ENCODE data around the gene RPTOR.

The RPTOR gene

DNA sequence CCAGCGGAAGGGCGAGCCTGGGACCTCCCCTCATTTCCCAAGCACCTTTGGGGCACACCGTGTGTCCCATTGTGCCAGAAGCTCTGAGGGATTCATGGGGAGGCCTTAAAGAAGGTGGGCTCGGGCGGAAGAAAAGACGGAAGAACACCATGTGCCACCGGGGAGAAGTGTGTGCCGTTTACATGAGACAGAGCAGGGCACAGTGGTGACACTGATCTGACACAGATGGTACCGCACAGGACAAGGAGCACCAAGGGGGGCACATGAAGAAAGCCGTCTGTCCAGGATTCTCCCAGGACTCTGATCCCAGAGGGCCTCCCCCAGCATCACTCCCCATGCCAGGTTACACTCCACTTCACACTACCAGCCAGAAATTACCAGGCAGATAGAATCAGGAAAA lies 318.3 kb downstream of the RPTOR start:
- H3K4me3 ChIP-seq (ENCODE audit: low read depth, low read length): no peak overlapping the region
- TF ChIP-seq, protein P1, sequence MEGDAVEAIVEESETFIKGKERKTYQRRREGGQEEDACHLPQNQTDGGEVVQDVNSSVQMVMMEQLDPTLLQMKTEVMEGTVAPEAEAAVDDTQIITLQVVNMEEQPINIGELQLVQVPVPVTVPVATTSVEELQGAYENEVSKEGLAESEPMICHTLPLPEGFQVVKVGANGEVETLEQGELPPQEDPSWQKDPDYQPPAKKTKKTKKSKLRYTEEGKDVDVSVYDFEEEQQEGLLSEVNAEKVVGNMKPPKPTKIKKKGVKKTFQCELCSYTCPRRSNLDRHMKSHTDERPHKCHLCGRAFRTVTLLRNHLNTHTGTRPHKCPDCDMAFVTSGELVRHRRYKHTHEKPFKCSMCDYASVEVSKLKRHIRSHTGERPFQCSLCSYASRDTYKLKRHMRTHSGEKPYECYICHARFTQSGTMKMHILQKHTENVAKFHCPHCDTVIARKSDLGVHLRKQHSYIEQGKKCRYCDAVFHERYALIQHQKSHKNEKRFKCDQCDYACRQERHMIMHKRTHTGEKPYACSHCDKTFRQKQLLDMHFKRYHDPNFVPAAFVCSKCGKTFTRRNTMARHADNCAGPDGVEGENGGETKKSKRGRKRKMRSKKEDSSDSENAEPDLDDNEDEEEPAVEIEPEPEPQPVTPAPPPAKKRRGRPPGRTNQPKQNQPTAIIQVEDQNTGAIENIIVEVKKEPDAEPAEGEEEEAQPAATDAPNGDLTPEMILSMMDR (IDR thresholded peaks at IDR 0.05; ENCODE audit: insufficient read depth, low read depth, low read length, missing control alignments): no peak
- DNase-seq (ENCODE audit: low read depth): no peak

DNA sequence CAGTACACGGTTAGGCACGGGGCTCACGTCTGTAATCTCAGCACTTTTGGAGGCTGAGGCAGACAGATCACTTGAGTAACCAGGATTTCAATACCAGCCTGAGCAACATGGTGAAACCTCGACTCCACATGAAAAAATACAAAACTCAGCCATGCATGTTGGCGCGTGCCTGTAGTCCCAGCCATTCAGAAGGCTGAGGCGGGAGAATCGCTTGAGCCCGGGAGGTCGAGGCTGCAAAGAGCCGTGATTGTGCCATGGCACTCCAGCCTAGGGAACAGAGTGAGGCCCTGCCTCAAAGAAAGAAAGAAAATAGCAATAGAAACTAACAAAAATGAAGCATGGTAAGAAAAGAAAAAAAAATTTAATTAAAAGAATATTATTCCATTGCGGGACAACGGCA lies 319.0 kb downstream of the RPTOR start:
- DNase-seq (ENCODE audit: low read depth): no peak
- H3K4me3 ChIP-seq (ENCODE audit: low read depth, low read length): no peak overlapping the region
- TF ChIP-seq, protein P1 (IDR thresholded peaks at IDR 0.05; ENCODE audit: insufficient read depth, low read depth, low read length, missing control alignments): no peak

DNA sequence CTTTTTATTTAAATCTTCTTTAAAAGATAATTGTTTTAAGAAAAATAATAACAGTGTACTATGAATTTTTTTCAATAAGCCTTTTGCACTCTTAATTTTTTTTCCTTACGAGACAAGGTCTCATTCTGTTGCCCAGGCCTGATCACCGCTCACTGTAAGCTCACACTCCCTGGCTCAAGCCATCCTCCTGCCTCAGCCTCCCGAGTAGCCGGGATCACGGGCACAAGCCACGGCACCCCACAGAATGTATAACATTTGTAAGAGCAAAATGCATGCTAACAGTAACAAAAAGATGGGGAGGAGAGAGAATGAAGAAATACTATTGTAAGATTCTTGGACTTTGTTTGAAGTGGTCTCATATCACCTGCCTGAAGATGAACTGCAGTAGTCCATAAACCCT lies 320.1 kb downstream of the RPTOR start:
- TF ChIP-seq, protein P1 (IDR thresholded peaks at IDR 0.05; ENCODE audit: insufficient read depth, low read depth, low read length, missing control alignments): no peak
- DNase-seq (ENCODE audit: low read depth): no peak
- H3K4me3 ChIP-seq (ENCODE audit: low read depth, low read length): no peak overlapping the region

DNA sequence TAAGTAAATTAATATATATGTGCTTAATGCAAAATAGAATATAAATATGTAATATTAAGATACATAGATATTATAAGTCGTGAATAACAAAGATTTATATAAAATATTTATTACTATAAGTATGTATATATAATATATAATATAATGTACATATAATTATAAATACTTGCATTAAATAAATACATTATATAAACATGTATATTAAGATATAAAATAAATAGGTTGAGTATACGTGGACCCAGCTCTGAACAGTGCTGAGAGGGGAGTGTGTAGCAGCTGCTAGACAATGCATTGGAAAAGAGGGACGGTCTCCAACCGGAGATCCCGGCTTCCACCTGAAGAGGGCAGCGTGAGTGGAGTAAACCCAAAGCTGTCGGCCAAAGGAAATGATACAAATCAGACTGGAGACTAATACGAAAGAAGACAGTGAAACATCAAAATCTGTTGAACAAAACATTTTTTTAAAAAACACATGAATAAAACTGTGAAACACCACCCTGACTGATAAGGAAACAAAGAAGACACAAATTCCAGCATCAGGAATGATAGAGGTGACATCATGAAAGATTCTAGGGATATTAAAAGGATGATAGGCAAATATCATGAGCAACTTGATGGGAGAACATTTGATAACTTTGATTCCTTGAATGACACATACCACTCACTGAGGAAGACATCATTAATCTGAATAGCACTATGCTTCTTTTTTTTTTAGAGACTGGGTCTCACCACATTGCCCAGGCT lies 321.6 kb downstream of the RPTOR start:
- H3K4me3 ChIP-seq (ENCODE audit: low read depth, low read length): no peak overlapping the region
- TF ChIP-seq, protein P1 (IDR thresholded peaks at IDR 0.05; ENCODE audit: insufficient read depth, low read depth, low read length, missing control alignments): peak; percentile 57
- DNase-seq (ENCODE audit: low read depth): peak; percentile 70

DNA sequence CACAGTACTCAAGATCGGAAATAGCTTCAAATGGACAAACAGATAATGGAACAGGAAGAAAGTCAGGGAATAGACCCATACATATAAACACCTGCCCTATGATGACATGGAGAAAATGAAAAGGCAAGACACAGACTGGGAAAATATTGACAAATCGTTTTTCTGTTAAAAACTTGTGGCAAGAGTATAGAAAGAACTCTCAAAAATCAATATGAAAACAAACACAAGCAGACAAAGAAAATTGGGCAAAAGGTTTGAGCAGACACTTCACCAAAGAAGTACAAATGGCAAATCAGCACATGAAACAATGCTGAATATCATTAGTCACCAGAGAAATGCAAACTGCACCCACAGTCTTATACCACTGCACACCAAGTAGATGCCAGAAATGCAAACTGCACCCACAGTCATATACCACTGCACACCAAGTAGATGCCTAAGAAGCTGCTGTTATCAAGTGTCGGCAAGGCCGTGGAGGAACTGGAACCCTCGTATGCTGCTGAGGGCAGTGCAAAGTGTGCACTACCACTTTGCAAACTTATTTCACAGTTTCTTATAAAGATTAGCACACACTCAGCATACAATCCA lies 323.5 kb downstream of the RPTOR start:
- no peak overlapping the region for H3K4me3 ChIP-seq (ENCODE audit: low read depth, low read length)
- TF ChIP-seq, protein P1 (IDR thresholded peaks at IDR 0.05; ENCODE audit: insufficient read depth, low read depth, low read length, missing control alignments): no peak
- DNase-seq (ENCODE audit: low read depth): peak; percentile 21

DNA sequence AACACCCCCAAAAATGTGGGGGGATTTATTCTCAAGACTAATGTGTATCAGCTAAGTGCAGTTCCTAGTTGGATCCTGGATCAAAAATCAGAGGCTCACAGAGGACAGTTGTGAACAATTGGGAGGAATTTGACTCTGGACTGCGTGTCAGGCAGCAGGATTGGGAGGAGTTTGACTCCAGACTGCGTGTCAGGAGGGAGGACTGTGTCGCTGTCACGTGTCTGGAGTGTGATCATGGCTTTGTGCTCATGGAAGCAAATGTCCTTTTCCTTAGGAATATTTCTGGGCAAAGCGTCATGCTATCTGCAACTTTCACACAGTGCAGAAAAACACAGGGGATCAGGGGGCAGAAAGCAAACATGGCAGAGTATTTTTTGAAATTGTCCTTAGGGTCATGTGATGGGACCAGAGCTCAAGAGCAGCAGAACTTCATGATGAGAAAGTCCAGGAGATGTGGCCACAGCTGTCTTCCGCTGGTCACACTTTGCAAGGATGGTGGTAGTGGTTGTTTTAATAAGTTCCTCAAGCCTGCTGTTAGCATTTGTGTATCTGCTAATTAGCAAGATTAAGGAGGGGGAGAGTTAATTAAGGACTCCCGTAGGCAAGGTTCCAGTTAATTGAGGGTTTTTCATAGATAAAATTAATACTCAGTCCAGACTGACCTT lies 325.0 kb downstream of the RPTOR start:
- TF ChIP-seq, protein P1 (IDR thresholded peaks at IDR 0.05; ENCODE audit: insufficient read depth, low read depth, low read length, missing control alignments): no peak
- no peak for DNase-seq (ENCODE audit: low read depth)
- no peak overlapping the region for H3K4me3 ChIP-seq (ENCODE audit: low read depth, low read length)
